HK-2 (cell line): ENCODE results near the gene RHPN2.

Source experiments
- DNase-seq: peaks from one replicate; pipeline ENCODE4 v3.0.0-alpha.2; 2018; ENCODE audit not compliant: unreplicated experiment

RHPN2 gene

GRCh38 chr19:33064792-33065550 lies at the start of gene RHPN2:
RHPN2 (minus strand) TSS chr19:33064888; CDS start chr19:33064852, 36 bp downstream.
- DNase-seq: peak; percentile 79

GRCh38 chr19:33114312-33114711 lies 49.6 kb upstream of the RHPN2 start:
- no peak for DNase-seq

GRCh38 chr19:33111587-33111986 lies 46.9 kb upstream of the RHPN2 start:
- no peak for DNase-seq

- DNase-seq: no peak
These were observed 45.6 kb upstream of the RHPN2 start for GRCh38 chr19:33110137-33110910.

GRCh38 chr19:33108161-33108560 lies 43.5 kb upstream of the RHPN2 start:
- DNase-seq: no peak

GRCh38 chr19:33102893-33103292 lies 38.2 kb upstream of the RHPN2 start:
- DNase-seq: no peak

GRCh38 chr19:33100894-33101644 lies 36.4 kb upstream of the RHPN2 start:
- DNase-seq: no peak

GRCh38 chr19:33098055-33098534 lies 33.4 kb upstream of the RHPN2 start:
- peak; percentile 60 for DNase-seq

GRCh38 chr19:33096005-33096404 lies 31.3 kb upstream of the RHPN2 start:
- no peak for DNase-seq

GRCh38 chr19:33094436-33095067 lies 29.9 kb upstream of the RHPN2 start:
- DNase-seq: no peak

GRCh38 chr19:33093420-33094210 lies 28.9 kb upstream of the RHPN2 start:
- no peak for DNase-seq

GRCh38 chr19:33090179-33090578 lies 25.5 kb upstream of the RHPN2 start:
- no peak for DNase-seq

- no peak for DNase-seq
These were observed 24.3 kb upstream of the RHPN2 start for GRCh38 chr19:33089010-33089409.

- DNase-seq: no peak
These were observed 22.3 kb upstream of the RHPN2 start for GRCh38 chr19:33086955-33087354.

GRCh38 chr19:33085570-33086128 lies 21.0 kb upstream of the RHPN2 start:
- DNase-seq: no peak

- DNase-seq: peak; percentile 90
These were observed 16.3 kb upstream of the RHPN2 start, which contains the start of gene GPATCH1 for GRCh38 chr19:33080761-33081681. GPATCH1 (plus strand) TSS chr19:33081181; CDS start chr19:33081194, 13 bp downstream.

- no peak for DNase-seq
These were observed 10.8 kb upstream of the RHPN2 start for GRCh38 chr19:33075519-33075918.

GRCh38 chr19:33071887-33072286 lies 7.2 kb upstream of the RHPN2 start:
- DNase-seq: no peak

GRCh38 chr19:33067121-33067520 lies 2.4 kb upstream of the RHPN2 start:
- DNase-seq: no peak
